Measurements from ENCODE around the gene PEX11G.
A peak's percentile ranks its signal among the peaks of the same experiment; 100 is the strongest.

Gene PEX11G

GRCh38 chr19:7488736-7489353 is at the start of gene PEX11G:
PEX11G (minus strand) TSS chr19:7489035; CDS start chr19:7489010, 25 bp downstream.
- H3K9ac ChIP-seq (ENCODE audit: low read depth, low read length), result peak within 1 kb of the TSS; percentile 76
- peak within 1 kb of the TSS; percentile 78 for H3K4me3 ChIP-seq (ENCODE audit: low read depth, low read length)
- H3K9me3 ChIP-seq (ENCODE audit: control insufficient read depth, insufficient read depth, low read length), result no peaks in the 10 kb centered on the region
- H3K4me1 ChIP-seq (ENCODE audit: control insufficient read depth, insufficient read depth, low read length), result peaks cover 9% of the 10 kb centered on the region
- H3K27ac ChIP-seq (ENCODE audit: low read depth, low read length), result peak within 1 kb of the TSS; percentile 83
- H3K27me3 ChIP-seq (ENCODE audit: control insufficient read depth, insufficient read depth, low read length), result no peaks in the 10 kb centered on the region
- no peaks in the 10 kb centered on the region for H3K36me3 ChIP-seq (ENCODE audit: control insufficient read depth, insufficient read depth, low read length)

GRCh38 chr19:7535998-7536695 is 47.3 kb upstream of the PEX11G start:
- Histone ChIP-seq H3K9me3 (ENCODE audit: control insufficient read depth, insufficient read depth, low read length) (no peaks in the 10 kb centered on the region), H3K36me3 (ENCODE audit: control insufficient read depth, insufficient read depth, low read length) (peaks cover 26% of the 10 kb centered on the region), H3K27ac (ENCODE audit: low read depth, low read length) (peak overlapping the region; percentile 85), H3K27me3 (ENCODE audit: control insufficient read depth, insufficient read depth, low read length) (no peaks in the 10 kb centered on the region), H3K4me1 (ENCODE audit: control insufficient read depth, insufficient read depth, low read length) (no peaks in the 10 kb centered on the region), H3K4me3 (ENCODE audit: low read depth, low read length) (peak overlapping the region; percentile 87), H3K9ac (ENCODE audit: low read depth, low read length) (peak overlapping the region; percentile 38; the same call in 1 of the 2 replicates)

- peaks cover 25% of the 10 kb centered on the region for H3K36me3 ChIP-seq (ENCODE audit: control insufficient read depth, insufficient read depth, low read length)
- peak within 1 kb of the TSS; percentile 56 for H3K9ac ChIP-seq (ENCODE audit: low read depth, low read length)
- no peaks in the 10 kb centered on the region for H3K4me1 ChIP-seq (ENCODE audit: control insufficient read depth, insufficient read depth, low read length)
- no peaks in the 10 kb centered on the region for H3K9me3 ChIP-seq (ENCODE audit: control insufficient read depth, insufficient read depth, low read length)
- peak within 1 kb of the TSS; percentile 85 for H3K27ac ChIP-seq (ENCODE audit: low read depth, low read length)
- H3K27me3 ChIP-seq (ENCODE audit: control insufficient read depth, insufficient read depth, low read length), result no peaks in the 10 kb centered on the region
- H3K4me3 ChIP-seq (ENCODE audit: low read depth, low read length), result peak within 1 kb of the TSS; percentile 87
These were observed 46.5 kb upstream of the PEX11G start, which contains the start of gene PNPLA6 for GRCh38 chr19:7535047-7535997. PNPLA6 (plus strand) TSS chr19:7535717; CDS start chr19:7535789, 72 bp downstream.

- peaks cover 22% of the 10 kb centered on the region for H3K36me3 ChIP-seq (ENCODE audit: control insufficient read depth, insufficient read depth, low read length)
- H3K4me1 ChIP-seq (ENCODE audit: control insufficient read depth, insufficient read depth, low read length), result no peaks in the 10 kb centered on the region
- peak overlapping the region; percentile 85 for H3K27ac ChIP-seq (ENCODE audit: low read depth, low read length)
- peak overlapping the region; percentile 87 for H3K4me3 ChIP-seq (ENCODE audit: low read depth, low read length)
- H3K27me3 ChIP-seq (ENCODE audit: control insufficient read depth, insufficient read depth, low read length), result no peaks in the 10 kb centered on the region
- no peaks in the 10 kb centered on the region for H3K9me3 ChIP-seq (ENCODE audit: control insufficient read depth, insufficient read depth, low read length)
- H3K9ac ChIP-seq (ENCODE audit: low read depth, low read length), result peak overlapping the region; percentile 30
These were observed 45.8 kb upstream of the PEX11G start for GRCh38 chr19:7534531-7535046.

- Histone ChIP-seq H3K27ac (ENCODE audit: low read depth, low read length) (peak overlapping the region; percentile 85), H3K4me3 (ENCODE audit: low read depth, low read length) (peak overlapping the region; percentile 87), H3K9ac (ENCODE audit: low read depth, low read length) (peak overlapping the region; percentile 55), H3K9me3 (ENCODE audit: control insufficient read depth, insufficient read depth, low read length) (no peaks in the 10 kb centered on the region), H3K36me3 (ENCODE audit: control insufficient read depth, insufficient read depth, low read length) (peaks cover 26% of the 10 kb centered on the region), H3K27me3 (ENCODE audit: control insufficient read depth, insufficient read depth, low read length) (no peaks in the 10 kb centered on the region), H3K4me1 (ENCODE audit: control insufficient read depth, insufficient read depth, low read length) (no peaks in the 10 kb centered on the region)
These were observed 45.2 kb upstream of the PEX11G start for GRCh38 chr19:7533925-7534480.

- peak overlapping the region; percentile 55 for H3K9ac ChIP-seq (ENCODE audit: low read depth, low read length)
- peak overlapping the region; percentile 85 for H3K27ac ChIP-seq (ENCODE audit: low read depth, low read length)
- peaks cover 26% of the 10 kb centered on the region for H3K36me3 ChIP-seq (ENCODE audit: control insufficient read depth, insufficient read depth, low read length)
- no peaks in the 10 kb centered on the region for H3K27me3 ChIP-seq (ENCODE audit: control insufficient read depth, insufficient read depth, low read length)
- H3K4me1 ChIP-seq (ENCODE audit: control insufficient read depth, insufficient read depth, low read length), result no peaks in the 10 kb centered on the region
- peak overlapping the region; percentile 87 for H3K4me3 ChIP-seq (ENCODE audit: low read depth, low read length)
- H3K9me3 ChIP-seq (ENCODE audit: control insufficient read depth, insufficient read depth, low read length), result no peaks in the 10 kb centered on the region
These were observed 44.5 kb upstream of the PEX11G start for GRCh38 chr19:7533281-7533885.

GRCh38 chr19:7529610-7530490 is 41.0 kb upstream of the PEX11G start:
- H3K27me3 ChIP-seq (ENCODE audit: control insufficient read depth, insufficient read depth, low read length), result no peaks in the 10 kb centered on the region
- no peaks in the 10 kb centered on the region for H3K9me3 ChIP-seq (ENCODE audit: control insufficient read depth, insufficient read depth, low read length)
- peaks cover 27% of the 10 kb centered on the region for H3K36me3 ChIP-seq (ENCODE audit: control insufficient read depth, insufficient read depth, low read length)
- H3K9ac ChIP-seq (ENCODE audit: low read depth, low read length), result no peak overlapping the region
- H3K4me1 ChIP-seq (ENCODE audit: control insufficient read depth, insufficient read depth, low read length), result no peaks in the 10 kb centered on the region
- no peak overlapping the region for H3K4me3 ChIP-seq (ENCODE audit: low read depth, low read length)
- no peak overlapping the region for H3K27ac ChIP-seq (ENCODE audit: low read depth, low read length)

- H3K36me3 ChIP-seq (ENCODE audit: control insufficient read depth, insufficient read depth, low read length), result peaks cover 27% of the 10 kb centered on the region
These were observed 40.4 kb upstream of the PEX11G start for GRCh38 chr19:7529246-7529600.

GRCh38 chr19:7528522-7529245 is 39.8 kb upstream of the PEX11G start:
- Histone ChIP-seq H3K36me3 (ENCODE audit: control insufficient read depth, insufficient read depth, low read length) (peaks cover 27% of the 10 kb centered on the region), H3K4me1 (ENCODE audit: control insufficient read depth, insufficient read depth, low read length) (no peaks in the 10 kb centered on the region), H3K9me3 (ENCODE audit: control insufficient read depth, insufficient read depth, low read length) (no peaks in the 10 kb centered on the region), H3K27ac (ENCODE audit: low read depth, low read length) (no peak overlapping the region), H3K27me3 (ENCODE audit: control insufficient read depth, insufficient read depth, low read length) (no peaks in the 10 kb centered on the region), H3K9ac (ENCODE audit: low read depth, low read length) (no peak overlapping the region), H3K4me3 (ENCODE audit: low read depth, low read length) (no peak overlapping the region)

More at GRCh38 chr19:7529246-7529600, 40.4 kb upstream of the PEX11G start:
- Histone ChIP-seq H3K9me3 (ENCODE audit: control insufficient read depth, insufficient read depth, low read length) (no peaks in the 10 kb centered on the region), H3K9ac (ENCODE audit: low read depth, low read length) (no peak overlapping the region), H3K4me3 (ENCODE audit: low read depth, low read length) (no peak overlapping the region), H3K27me3 (ENCODE audit: control insufficient read depth, insufficient read depth, low read length) (no peaks in the 10 kb centered on the region), H3K27ac (ENCODE audit: low read depth, low read length) (no peak overlapping the region), H3K4me1 (ENCODE audit: control insufficient read depth, insufficient read depth, low read length) (no peaks in the 10 kb centered on the region)

Data from HUES48 (cell line).